DOHH2 (cell line): ENCODE data around the gene PROK2.

Source experiments
- H3F3A ChIP-seq: fragments of 200-600 bp; sonication (generic), shearing (Covaris generic); 2 replicates; pipeline ENCODE4 v1.6.0; 2016; ENCODE audit warnings: antibody characterized with exemption, mild to moderate bottlenecking; ENCODE audit not compliant: control insufficient read depth, insufficient read depth
- H3K27ac ChIP-seq: fragments of 200-600 bp; sonication (generic); 2 replicates; pipeline ENCODE4 v1.5.1; 2014; ENCODE audit warnings: low read depth, mild to moderate bottlenecking, low read length, moderate library complexity
- H3K27me3 ChIP-seq: fragments of 200-600 bp; sonication (generic); 2 replicates; pipeline ENCODE4 v1.6.1; 2014; ENCODE audit warnings: mild to moderate bottlenecking, low read length, mixed read lengths; ENCODE audit not compliant: control insufficient read depth
- H3K36me3 ChIP-seq: fragments of 200-600 bp; sonication (generic); 2 replicates; pipeline ENCODE4 v1.6.1; 2014; ENCODE audit warnings: mild to moderate bottlenecking, low read length, moderate library complexity, mixed read lengths; ENCODE audit not compliant: control insufficient read depth
- H3K4me1 ChIP-seq: fragments of 200-600 bp; sonication (generic); 2 replicates; pipeline ENCODE4 v1.6.1; 2014; ENCODE audit warnings: mild to moderate bottlenecking, low read length, mixed read lengths; ENCODE audit not compliant: control insufficient read depth
- H3K4me2 ChIP-seq: fragments of 200-600 bp; sonication (generic); 2 replicates; pipeline ENCODE4 v1.6.0; 2014; ENCODE audit warnings: mild to moderate bottlenecking, low read length, moderate library complexity
- H3K4me3 ChIP-seq: fragments of 200-600 bp; sonication (generic); 2 replicates; pipeline ENCODE4 v1.5.1; 2014; ENCODE audit warnings: mild to moderate bottlenecking, low read length, mixed read lengths
- H3K79me2 ChIP-seq: fragments of 200-600 bp; sonication (generic); 2 replicates; pipeline ENCODE4 v1.6.1; 2014; ENCODE audit warnings: mild to moderate bottlenecking, low read length, mixed read lengths; ENCODE audit not compliant: control insufficient read depth
- H3K9me2 ChIP-seq: fragments of 200-600 bp; sonication (generic); replicated peaks from 2 replicates; pipeline ENCODE4 v1.6.1; 2014; ENCODE audit warnings: mild to moderate bottlenecking, low read length, mixed read lengths; ENCODE audit not compliant: control insufficient read depth
- H3K9me3 ChIP-seq: fragments of 200-600 bp; sonication (generic); 2 replicates; pipeline ENCODE4 v1.6.1; 2014; ENCODE audit warnings: antibody characterized with exemption, low read length, mixed read lengths; ENCODE audit not compliant: control insufficient read depth, insufficient read depth
- H4K20me1 ChIP-seq: fragments of 200-600 bp; sonication (generic); 2 replicates; pipeline ENCODE4 v1.6.0; 2014; ENCODE audit warnings: low read depth, mild to moderate bottlenecking, antibody characterized with exemption, low read length, moderate library complexity; ENCODE audit not compliant: control insufficient read depth, insufficient read depth
- CTCF ChIP-seq: fragments of 200-600 bp; sonication (generic); IDR thresholded peaks from one replicate; pipeline ENCODE4 v1.5.1; 2014; ENCODE audit warnings: antibody characterized with exemption, mild to moderate bottlenecking, low read depth, low read length; ENCODE audit not compliant: poor library complexity, severe bottlenecking
- EZH2phosphoT487 ChIP-seq: fragments of 200-600 bp; sonication (generic); IDR thresholded peaks from 2 replicates; pipeline ENCODE4 v1.6.1; 2017; ENCODE audit warnings: borderline replicate concordance, mild to moderate bottlenecking, antibody characterized with exemption, low read length, moderate library complexity, mixed read lengths

PROK2 gene

DNA sequence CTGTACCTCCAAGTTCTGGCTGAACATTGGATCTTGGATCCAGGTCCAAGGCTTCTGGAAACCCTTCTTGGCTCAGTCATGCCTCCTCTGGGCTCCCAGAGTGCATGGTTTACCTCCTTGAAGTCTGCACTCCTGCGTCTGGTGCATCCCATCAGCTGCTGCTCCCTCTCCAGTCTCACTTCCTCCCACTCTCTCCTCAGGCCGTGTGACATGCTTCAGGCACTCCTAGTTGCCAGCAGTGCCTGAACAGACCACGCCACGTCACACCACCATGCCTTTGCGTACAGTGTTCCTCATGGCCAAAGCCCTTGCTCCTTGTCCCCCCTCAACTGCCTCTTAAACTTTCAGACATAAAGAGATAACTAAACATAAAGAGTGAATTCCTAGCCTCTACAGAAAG lies 25.5 kb downstream of the PROK2 start:
- Histone ChIP-seq H3K9me3 (no peaks in the 10 kb centered on the region), H3K4me1 (peaks cover 7% of the 10 kb centered on the region), H3K9me2 (no peaks in the 10 kb centered on the region), H3F3A (no peaks in the 10 kb centered on the region), H3K79me2 (no peaks in the 10 kb centered on the region), H3K27ac (no peak overlapping the region), H3K36me3 (no peaks in the 10 kb centered on the region), H3K27me3 (no peaks in the 10 kb centered on the region; the same call in 1 of the 2 replicates), H3K4me3 (no peak overlapping the region), H4K20me1 (no peaks in the 10 kb centered on the region), H3K4me2 (no peak overlapping the region)
- no peak for TF ChIP-seq CTCF
- no peak for TF ChIP-seq EZH2phosphoT487

GRCh38 chr3:71758091-71758490 lies 26.9 kb downstream of the PROK2 start:
- Histone ChIP-seq H3K36me3 (no peaks in the 10 kb centered on the region), H3K4me2 (no peak overlapping the region), H3K4me1 (peaks cover 2% of the 10 kb centered on the region), H3K9me2 (no peaks in the 10 kb centered on the region), H3K27ac (no peak overlapping the region), H3F3A (no peaks in the 10 kb centered on the region), H3K9me3 (no peaks in the 10 kb centered on the region), H4K20me1 (no peaks in the 10 kb centered on the region), H3K4me3 (no peak overlapping the region), H3K27me3 (no peaks in the 10 kb centered on the region; the same call in 1 of the 2 replicates), H3K79me2 (no peaks in the 10 kb centered on the region)
- no peak for TF ChIP-seq CTCF
- TF ChIP-seq EZH2phosphoT487 = no peak

DNA sequence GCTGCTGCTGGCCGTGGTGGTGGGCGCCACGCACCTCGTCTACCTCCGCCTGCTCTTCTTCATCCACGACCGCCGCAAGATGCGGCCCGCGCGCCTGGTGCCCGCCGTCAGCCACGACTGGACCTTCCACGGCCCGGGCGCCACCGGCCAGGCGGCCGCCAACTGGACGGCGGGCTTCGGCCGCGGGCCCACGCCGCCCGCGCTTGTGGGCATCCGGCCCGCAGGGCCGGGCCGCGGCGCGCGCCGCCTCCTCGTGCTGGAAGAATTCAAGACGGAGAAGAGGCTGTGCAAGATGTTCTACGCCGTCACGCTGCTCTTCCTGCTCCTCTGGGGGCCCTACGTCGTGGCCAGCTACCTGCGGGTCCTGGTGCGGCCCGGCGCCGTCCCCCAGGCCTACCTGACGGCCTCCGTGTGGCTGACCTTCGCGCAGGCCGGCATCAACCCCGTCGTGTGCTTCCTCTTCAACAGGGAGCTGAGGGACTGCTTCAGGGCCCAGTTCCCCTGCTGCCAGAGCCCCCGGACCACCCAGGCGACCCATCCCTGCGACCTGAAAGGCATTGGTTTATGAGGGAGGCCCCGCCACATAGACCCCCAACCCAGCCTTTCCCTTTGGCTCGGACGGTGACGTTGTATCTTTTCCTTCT lies 30.2 kb downstream of the PROK2 start:
- Histone ChIP-seq H3K4me2 (no peak overlapping the region), H3K4me3 (no peak overlapping the region)

More for the DNA sequence above, 30.2 kb downstream of the PROK2 start:
- TF ChIP-seq EZH2phosphoT487 (no peak), CTCF (no peak)
- H3K27ac ChIP-seq = no peak overlapping the region
- H3K36me3 ChIP-seq = no peaks in the 10 kb centered on the region
- no peaks in the 10 kb centered on the region; the same call in 1 of the 2 replicates for H3K27me3 ChIP-seq
- no peaks in the 10 kb centered on the region for H4K20me1 ChIP-seq
- no peaks in the 10 kb centered on the region for H3K79me2 ChIP-seq
- no peaks in the 10 kb centered on the region for H3K4me1 ChIP-seq
- no peaks in the 10 kb centered on the region for H3K9me2 ChIP-seq
- H3F3A ChIP-seq = no peaks in the 10 kb centered on the region
- H3K9me3 ChIP-seq = no peaks in the 10 kb centered on the region
